ENCODE results near the gene SUFU. TPM values are rescaled to one million over a fixed set of nuclear protein-coding genes. Genes with fewer than 3 reads are reported as not detected.

The SUFU gene
- total RNA-seq, 2 experiments from 2014 or later, result 8.2 to 10.0 TPM

DNA sequence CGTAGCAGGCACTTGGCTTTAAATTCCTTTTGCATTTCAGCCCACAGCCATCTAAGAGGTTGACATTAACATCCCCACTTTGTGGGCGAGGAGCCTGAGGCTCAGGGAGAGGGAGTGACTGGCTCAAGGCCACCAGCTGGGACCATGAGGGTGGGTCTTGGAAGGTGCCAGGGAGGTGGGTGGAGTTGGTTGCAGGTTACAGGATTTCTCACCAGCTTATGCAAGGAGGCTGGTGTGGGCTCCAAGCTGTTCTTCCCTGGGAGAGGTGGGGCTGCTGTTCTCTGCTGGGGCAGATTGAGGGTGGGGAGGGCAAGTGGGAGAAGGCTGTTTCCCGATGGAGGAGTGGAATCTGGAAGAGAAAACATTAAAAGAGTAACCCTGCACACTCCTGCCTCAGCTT, 38.3 kb upstream of the SUFU start:
- Mint-ChIP-seq H3K4me3 (no peak overlapping the region), H3K9me3 (no peaks in the 10 kb centered on the region), H3K4me1 (ENCODE audit: low read depth) (peaks cover 23% of the 10 kb centered on the region), H3K27ac (no peak overlapping the region), H3K36me3 (no peaks in the 10 kb centered on the region), H3K27me3 (no peaks in the 10 kb centered on the region)
- ChIA-PET POLR2A (no interaction called here), CTCF (interaction anchor here (1.0 to 1.2 kb wide), 2 partner anchors 13 to 14 kb away, joined by 4 to 6 read pairs; no protein-coding TSS in a partner anchor)
- intact Hi-C loops (cut with micrococcal nuclease), result no loop called here
- DNase-seq, result no peak

GRCh38 chr10:102467318-102467717, 36.5 kb upstream of the SUFU start:
- Mint-ChIP-seq H3K9me3 (no peaks in the 10 kb centered on the region), H3K27ac (no peak overlapping the region), H3K36me3 (no peaks in the 10 kb centered on the region), H3K4me1 (ENCODE audit: low read depth) (peaks cover 8% of the 10 kb centered on the region), H3K4me3 (no peak overlapping the region), H3K27me3 (no peaks in the 10 kb centered on the region)
- ChIA-PET CTCF (no interaction called here), POLR2A (no interaction called here)
- intact Hi-C loops (cut with micrococcal nuclease), result no loop called here
- DNase-seq, result no peak

DNA sequence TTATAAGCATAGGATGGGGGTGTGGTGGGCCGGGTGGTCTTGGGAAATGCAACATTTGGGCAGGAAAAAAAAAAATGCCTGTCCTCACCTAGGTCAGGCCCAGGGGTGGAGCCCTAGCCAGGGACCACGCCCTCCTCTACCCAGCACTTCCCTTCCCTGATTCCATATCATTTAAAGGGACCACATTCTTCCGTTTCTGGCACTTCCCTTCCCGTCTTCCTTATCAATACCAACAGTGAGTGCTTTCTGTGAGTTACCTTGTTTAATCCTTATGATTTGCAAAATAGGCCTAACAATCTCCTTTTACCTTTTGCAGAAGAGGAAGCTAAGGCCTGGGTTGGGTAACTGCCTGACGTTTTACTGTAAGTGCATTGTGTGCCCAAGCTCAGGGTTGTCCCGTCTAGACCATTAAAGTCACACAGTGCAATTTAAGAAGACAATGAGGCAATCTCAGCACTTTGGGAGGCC, 35.8 kb upstream of the SUFU start:
- intact Hi-C loops (cut with micrococcal nuclease), result no loop called here
- H3K4me3 Mint-ChIP-seq, result no peak overlapping the region
- no peaks in the 10 kb centered on the region for H3K27me3 Mint-ChIP-seq
- POLR2A ChIA-PET, result no interaction called here
- H3K9me3 Mint-ChIP-seq, result no peaks in the 10 kb centered on the region
- peaks cover 5% of the 10 kb centered on the region for H3K4me1 Mint-ChIP-seq (ENCODE audit: low read depth)
- no peak overlapping the region for H3K27ac Mint-ChIP-seq
- CTCF ChIA-PET, result no interaction called here
- no peak for DNase-seq
- H3K36me3 Mint-ChIP-seq, result no peaks in the 10 kb centered on the region

- Mint-ChIP-seq H3K9me3 (no peaks in the 10 kb centered on the region), H3K4me1 (ENCODE audit: low read depth) (peaks cover 11% of the 10 kb centered on the region), H3K27me3 (no peaks in the 10 kb centered on the region), H3K36me3 (no peaks in the 10 kb centered on the region), H3K4me3 (no peak overlapping the region), H3K27ac (no peak overlapping the region)
- CTCF ChIA-PET, result interaction anchor here (0.8 kb wide), 1 partner anchor 11 kb away, joined by 3 read pairs; no protein-coding TSS in a partner anchor
- POLR2A ChIA-PET, result no interaction called here
- intact Hi-C loops (cut with micrococcal nuclease), result no loop called here
- no peak for DNase-seq
Measured at GRCh38 chr10:102468683-102469082, 35.1 kb upstream of the SUFU start.

DNA sequence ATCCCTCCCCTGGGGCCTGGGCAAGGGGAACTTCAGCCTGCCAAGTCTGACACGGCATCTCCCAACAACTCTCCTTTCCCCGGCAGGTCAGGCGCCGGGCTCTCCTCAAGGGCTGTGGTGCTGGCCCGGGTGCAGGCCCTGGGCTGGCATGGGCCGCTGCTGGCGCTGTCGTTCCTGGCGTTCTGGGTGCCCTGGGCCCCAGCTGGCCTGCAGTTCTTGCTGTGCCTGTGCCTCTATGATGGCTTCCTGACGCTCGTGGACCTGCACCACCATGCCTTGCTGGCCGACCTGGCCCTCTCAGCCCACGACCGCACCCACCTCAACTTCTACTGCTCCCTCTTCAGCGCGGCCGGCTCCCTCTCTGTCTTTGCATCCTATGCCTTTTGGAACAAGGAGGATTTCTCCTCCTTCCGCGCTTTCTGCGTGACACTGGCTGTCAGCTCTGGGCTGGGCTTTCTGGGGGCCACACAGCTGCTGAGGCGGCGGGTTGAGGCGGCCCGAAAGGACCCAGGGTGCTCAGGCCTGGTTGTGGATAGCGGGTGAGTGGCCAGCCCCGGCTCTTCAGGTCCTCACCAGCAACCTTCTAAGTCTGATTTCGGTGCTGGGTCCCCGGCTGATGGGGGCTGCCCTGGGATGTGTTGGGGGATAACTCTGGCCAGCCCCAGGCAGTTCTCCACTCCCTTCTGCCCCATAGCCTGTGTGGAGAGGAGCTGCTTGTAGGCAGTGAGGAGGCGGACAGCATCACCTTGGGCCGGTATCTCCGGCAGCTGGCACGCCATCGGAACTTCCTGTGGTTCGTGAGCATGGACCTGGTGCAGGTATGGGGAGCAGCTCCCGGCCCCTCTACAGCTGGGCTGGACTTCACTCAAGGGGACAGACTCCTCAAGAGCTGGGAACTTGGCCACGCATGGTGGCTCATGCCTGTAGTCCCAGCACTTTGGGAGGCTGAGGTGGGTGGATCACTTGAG, 32.9 kb upstream of the SUFU start:
- Mint-ChIP-seq H3K36me3 (peaks cover 3% of the 10 kb centered on the region), H3K27me3 (no peaks in the 10 kb centered on the region), H3K4me3 (no peak overlapping the region), H3K27ac (no peak overlapping the region), H3K4me1 (ENCODE audit: low read depth) (peaks cover 11% of the 10 kb centered on the region), H3K9me3 (no peaks in the 10 kb centered on the region)
- ChIA-PET POLR2A (no interaction called here), CTCF (interaction anchor here (0.6 to 1.4 kb wide), 2 partner anchors 8 to 107 kb away, joined by 3 read pairs; no protein-coding TSS in a partner anchor)
- DNase-seq, result no peak
- intact Hi-C loops (cut with micrococcal nuclease), result no loop called here

DNA sequence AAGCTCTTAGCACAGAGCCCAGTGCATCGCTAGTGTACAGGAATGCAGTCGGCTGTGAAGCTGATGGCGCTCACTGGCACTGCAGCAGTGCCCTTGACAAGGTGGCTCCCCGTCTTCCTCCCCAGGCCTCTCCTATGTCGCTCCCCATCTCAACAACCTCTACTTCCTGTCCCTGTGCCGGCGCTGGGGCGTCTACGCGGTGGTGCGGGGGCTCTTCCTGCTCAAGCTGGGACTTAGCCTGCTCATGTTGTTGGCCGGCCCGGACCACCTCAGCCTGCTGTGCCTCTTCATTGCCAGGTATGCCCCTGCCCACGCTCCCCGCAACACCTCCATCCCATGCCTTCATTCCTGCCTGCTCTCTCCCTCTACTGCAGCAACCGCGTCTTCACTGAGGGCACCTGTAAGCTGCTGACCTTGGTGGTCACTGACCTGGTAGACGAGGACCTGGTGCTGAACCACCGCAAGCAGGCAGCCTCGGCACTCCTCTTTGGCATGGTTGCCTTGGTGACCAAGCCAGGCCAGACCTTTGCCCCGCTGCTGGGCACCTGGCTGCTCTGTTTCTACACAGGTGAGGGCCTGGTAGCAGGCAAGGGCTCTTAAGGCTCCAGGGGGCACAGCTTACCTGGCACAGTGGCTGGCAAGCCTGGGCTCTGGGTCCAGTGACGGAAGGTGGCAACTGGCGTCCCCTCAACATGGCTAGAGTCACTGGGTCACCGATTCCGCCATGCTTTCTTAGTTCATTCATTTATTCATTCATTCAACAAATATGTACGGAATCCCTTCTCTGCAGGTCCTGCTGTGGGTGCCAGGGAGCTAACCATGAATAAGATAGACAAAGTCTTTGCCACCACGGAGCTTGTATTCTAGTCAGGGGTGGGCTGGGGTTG, 30.1 kb upstream of the SUFU start:
- intact Hi-C loops (cut with micrococcal nuclease), result no loop called here
- peaks cover 14% of the 10 kb centered on the region for H3K4me1 Mint-ChIP-seq (ENCODE audit: low read depth)
- ChIA-PET POLR2A (interaction anchor here (1.0 kb wide), 1 partner anchor 15 kb away, joined by 3 read pairs; no protein-coding TSS in a partner anchor), CTCF (interaction anchor here (0.8 to 1.5 kb wide), 3 partner anchors 75 to 243 kb away, joined by 4 to 6 read pairs (median 4); no protein-coding TSS in a partner anchor)
- no peaks in the 10 kb centered on the region for H3K27me3 Mint-ChIP-seq
- H3K9me3 Mint-ChIP-seq, result no peaks in the 10 kb centered on the region
- peaks cover 3% of the 10 kb centered on the region for H3K36me3 Mint-ChIP-seq
- peak; percentile 31 for DNase-seq
- H3K27ac Mint-ChIP-seq, result no peak overlapping the region
- no peak overlapping the region for H3K4me3 Mint-ChIP-seq

GRCh38 chr10:102475451-102476040, 28.2 kb upstream of the SUFU start:
- intact Hi-C loops (cut with micrococcal nuclease), result loop anchor here (5.0 kb wide), 1 partner anchor 53 kb away; the partner anchor contains the start of gene FBXL15
- Mint-ChIP-seq H3K27me3 (no peaks in the 10 kb centered on the region), H3K4me1 (ENCODE audit: low read depth) (peaks cover 21% of the 10 kb centered on the region), H3K36me3 (peaks cover 8% of the 10 kb centered on the region), H3K4me3 (no peak overlapping the region), H3K9me3 (no peaks in the 10 kb centered on the region), H3K27ac (no peak overlapping the region)
- ChIA-PET CTCF (interaction anchor here (1.1 kb wide), 1 partner anchor 75 kb away, joined by 3 read pairs; no protein-coding TSS in a partner anchor), POLR2A (interaction anchor here (0.6 to 1.0 kb wide), 2 partner anchors 15 to 774 kb away, joined by 3 read pairs; no protein-coding TSS in a partner anchor)
- DNase-seq, result no peak

DNA sequence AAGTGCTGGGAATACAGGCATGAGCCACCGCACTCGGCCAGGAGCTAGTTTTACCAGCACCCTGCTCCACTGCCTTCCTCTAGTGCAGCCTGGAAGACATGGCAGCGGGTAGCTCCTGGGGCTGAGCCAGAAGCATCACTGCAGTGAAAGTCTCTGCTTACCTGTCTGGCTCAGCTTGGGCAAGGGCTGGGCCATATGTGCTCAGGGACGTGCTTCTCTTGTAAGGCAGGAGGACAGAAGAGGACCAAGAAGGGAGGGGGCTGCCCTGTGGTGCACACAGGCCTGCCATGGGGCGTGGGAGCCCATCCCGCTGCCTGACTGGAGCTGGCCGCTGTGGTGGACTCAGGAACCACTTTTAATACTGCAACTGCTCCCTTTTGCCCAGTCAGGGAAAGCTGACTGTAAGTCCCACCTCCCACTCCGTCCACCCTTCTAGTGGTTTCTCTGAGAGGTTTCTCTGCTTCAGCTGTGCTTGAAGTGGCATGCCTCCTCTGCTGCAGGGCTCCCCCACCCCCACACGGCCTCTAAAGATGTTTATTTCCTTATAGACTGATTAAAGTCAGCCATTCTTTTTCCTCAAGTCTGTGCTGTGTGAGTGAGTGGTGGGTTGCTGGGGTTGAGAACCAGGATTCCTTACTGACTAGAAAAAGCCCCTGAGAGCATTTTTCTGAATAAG, 27.2 kb upstream of the SUFU start:
- H3K9me3 Mint-ChIP-seq, result no peaks in the 10 kb centered on the region
- H3K27ac Mint-ChIP-seq, result peak overlapping the region; percentile 65
- H3K27me3 Mint-ChIP-seq, result no peaks in the 10 kb centered on the region
- H3K4me1 Mint-ChIP-seq (ENCODE audit: low read depth), result peaks cover 21% of the 10 kb centered on the region
- no peak overlapping the region for H3K4me3 Mint-ChIP-seq
- H3K36me3 Mint-ChIP-seq, result peaks cover 10% of the 10 kb centered on the region
- DNase-seq, result no peak
- ChIA-PET POLR2A (interaction anchor here (0.6 to 1.0 kb wide), 2 partner anchors 16 to 773 kb away, joined by 3 read pairs; no protein-coding TSS in a partner anchor), CTCF (interaction anchor here (0.8 to 6.0 kb wide), 3 partner anchors 23 to 247 kb away, joined by 4 to 44 read pairs (median 4); partner anchors contain the start of gene NFKB2)
- intact Hi-C loops (cut with micrococcal nuclease), result loop anchor here (5.0 kb wide), 1 partner anchor 54 kb away; the partner anchor contains the start of gene FBXL15

DNA sequence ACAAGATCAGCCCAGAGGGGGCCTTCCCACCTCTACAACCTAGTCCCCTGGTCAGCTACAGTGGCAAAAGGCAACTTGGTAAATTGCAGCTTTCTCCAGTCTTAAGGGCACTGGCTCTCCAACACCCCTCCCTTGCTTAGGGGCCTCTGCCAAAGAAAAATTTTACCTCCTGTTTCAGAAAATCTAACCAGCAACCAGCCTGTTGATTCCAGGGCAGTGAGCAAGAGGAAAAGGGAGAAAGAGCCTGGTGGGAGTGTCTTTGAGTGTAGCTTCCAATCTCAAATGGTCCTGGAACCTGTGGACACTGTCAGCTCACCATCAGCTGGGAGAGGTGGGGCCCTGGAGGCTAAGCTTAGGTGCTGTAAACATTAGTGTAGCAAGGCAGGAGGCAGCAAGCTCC, 24.1 kb upstream of the SUFU start:
- intact Hi-C loops (cut with micrococcal nuclease), result loop anchor here (1.0 to 5.0 kb wide), 4 partner anchors 27 to 249 kb away; partner anchors contain the start of gene FBXL15
- no peak for DNase-seq
- Mint-ChIP-seq H3K27me3 (no peaks in the 10 kb centered on the region), H3K9me3 (no peaks in the 10 kb centered on the region), H3K36me3 (peaks cover 27% of the 10 kb centered on the region), H3K27ac (peak overlapping the region; percentile 38), H3K4me3 (no peak overlapping the region), H3K4me1 (ENCODE audit: low read depth) (peaks cover 10% of the 10 kb centered on the region)
- POLR2A ChIA-PET, result interaction anchor here (1.8 to 2.6 kb wide), 2 partner anchors 28 to 85 kb away, joined by 7 to 17 read pairs; partner anchors contain the start of genes C10orf95 and NFKB2
- CTCF ChIA-PET, result interaction anchor here (0.6 to 6.0 kb wide), 28 partner anchors 8 to 873 kb away, joined by 3 to 44 read pairs (median 7); partner anchors contain the start of genes C10orf95, ELOVL3, FBXL15 and NFKB2

GRCh38 chr10:102480396-102480795, 23.4 kb upstream of the SUFU start:
- DNase-seq, result no peak
- Mint-ChIP-seq H3K9me3 (no peaks in the 10 kb centered on the region), H3K4me3 (no peak overlapping the region), H3K27ac (no peak overlapping the region), H3K4me1 (ENCODE audit: low read depth) (peaks cover 10% of the 10 kb centered on the region), H3K27me3 (no peaks in the 10 kb centered on the region), H3K36me3 (peaks cover 24% of the 10 kb centered on the region)
- intact Hi-C loops (cut with micrococcal nuclease), result no loop called here
- CTCF ChIA-PET, result interaction anchor here (0.6 to 6.0 kb wide), 12 partner anchors 11 to 872 kb away, joined by 3 to 44 read pairs (median 14); partner anchors contain the start of genes C10orf95, FBXL15 and NFKB2
- POLR2A ChIA-PET, result interaction anchor here (2.6 kb wide), 1 partner anchor 86 kb away, joined by 17 read pairs; the partner anchor contains the start of gene NFKB2

All from activated CD4-positive, alpha-beta memory T cell treated with anti-CD3 and anti-CD28 coated beads for 36 hours (primary cell).